Liver (tissue), 3 donors: ENCODE measurements around the gene CENPX.

Source experiments
- EGR1 ChIP-seq, 2 donors: IDR thresholded peaks; 2 replicates each; pipeline ENCODE4 v1.6.1; 2016 to 2018; ENCODE audit warnings: antibody characterized with exemption in 2 of 2, low read depth in 2 of 2
- HNF4A ChIP-seq, 2 donors: conservative IDR thresholded peaks; 2 replicates each; pipeline ENCODE4 v1.6.1; 2016; ENCODE audit warnings: antibody characterized with exemption in 2 of 2, mild to moderate bottlenecking in 2 of 2
- JUND ChIP-seq, 2 donors: IDR thresholded peaks; 2 replicates each; pipeline ENCODE4 v1.6.1; 2016; ENCODE audit warnings: antibody characterized with exemption in 2 of 2
- RAD21 ChIP-seq, 2 donors: IDR thresholded peaks; 2 replicates each; pipeline ENCODE4 v1.6.1; 2016; ENCODE audit warnings: antibody characterized with exemption in 2 of 2, mild to moderate bottlenecking in 2 of 2
- TF ChIP-seq, protein P1 (sequence below): IDR thresholded peaks from 2 replicates; pipeline ENCODE4 v1.6.1; 2016; ENCODE audit warnings: antibody characterized with exemption
- TF ChIP-seq, protein P2 (sequence below): fragments of 150-350 bp; IDR thresholded peaks from 2 replicates; pipeline ENCODE4 v1.5.1; 2017; ENCODE audit warnings: improper control_type of control experiment, low read depth, low read length; ENCODE audit not compliant: missing input control
- TF ChIP-seq, protein P3 (sequence below): IDR thresholded peaks from 2 replicates; pipeline ENCODE4 v1.6.1; 2016; ENCODE audit warnings: antibody characterized with exemption, mild to moderate bottlenecking
- TF ChIP-seq, protein P4 (sequence below): IDR thresholded peaks from 2 replicates; pipeline ENCODE4 v1.6.1; 2016; ENCODE audit warnings: antibody characterized with exemption
- donor health status: healthy.
- donor health status: healthy.

DNA sequence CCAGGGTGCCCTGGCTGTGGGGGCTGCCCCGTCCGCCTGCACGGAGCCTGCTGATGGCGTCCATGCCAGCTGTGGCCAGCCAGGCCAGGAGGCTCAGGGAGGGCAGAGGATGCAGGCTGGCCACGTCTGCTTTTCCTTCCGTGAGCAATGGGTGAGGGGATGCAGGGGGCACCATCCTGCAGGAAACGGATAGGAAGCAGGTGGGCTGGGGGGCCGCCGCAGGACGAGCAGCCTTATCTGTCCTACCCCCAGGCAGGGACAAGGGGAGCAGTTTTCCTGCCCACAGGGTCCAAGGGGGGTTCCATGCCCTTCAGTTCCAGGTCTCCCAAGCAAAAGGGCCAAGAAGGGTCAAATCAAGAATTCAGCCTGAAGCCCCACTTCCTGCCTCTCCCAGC is 36.2 kb upstream of the CENPX start:
- TF ChIP-seq, protein P1, sequence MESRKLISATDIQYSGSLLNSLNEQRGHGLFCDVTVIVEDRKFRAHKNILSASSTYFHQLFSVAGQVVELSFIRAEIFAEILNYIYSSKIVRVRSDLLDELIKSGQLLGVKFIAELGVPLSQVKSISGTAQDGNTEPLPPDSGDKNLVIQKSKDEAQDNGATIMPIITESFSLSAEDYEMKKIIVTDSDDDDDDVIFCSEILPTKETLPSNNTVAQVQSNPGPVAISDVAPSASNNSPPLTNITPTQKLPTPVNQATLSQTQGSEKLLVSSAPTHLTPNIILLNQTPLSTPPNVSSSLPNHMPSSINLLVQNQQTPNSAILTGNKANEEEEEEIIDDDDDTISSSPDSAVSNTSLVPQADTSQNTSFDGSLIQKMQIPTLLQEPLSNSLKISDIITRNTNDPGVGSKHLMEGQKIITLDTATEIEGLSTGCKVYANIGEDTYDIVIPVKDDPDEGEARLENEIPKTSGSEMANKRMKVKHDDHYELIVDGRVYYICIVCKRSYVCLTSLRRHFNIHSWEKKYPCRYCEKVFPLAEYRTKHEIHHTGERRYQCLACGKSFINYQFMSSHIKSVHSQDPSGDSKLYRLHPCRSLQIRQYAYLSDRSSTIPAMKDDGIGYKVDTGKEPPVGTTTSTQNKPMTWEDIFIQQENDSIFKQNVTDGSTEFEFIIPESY = no peak
- TF ChIP-seq, protein P2, sequence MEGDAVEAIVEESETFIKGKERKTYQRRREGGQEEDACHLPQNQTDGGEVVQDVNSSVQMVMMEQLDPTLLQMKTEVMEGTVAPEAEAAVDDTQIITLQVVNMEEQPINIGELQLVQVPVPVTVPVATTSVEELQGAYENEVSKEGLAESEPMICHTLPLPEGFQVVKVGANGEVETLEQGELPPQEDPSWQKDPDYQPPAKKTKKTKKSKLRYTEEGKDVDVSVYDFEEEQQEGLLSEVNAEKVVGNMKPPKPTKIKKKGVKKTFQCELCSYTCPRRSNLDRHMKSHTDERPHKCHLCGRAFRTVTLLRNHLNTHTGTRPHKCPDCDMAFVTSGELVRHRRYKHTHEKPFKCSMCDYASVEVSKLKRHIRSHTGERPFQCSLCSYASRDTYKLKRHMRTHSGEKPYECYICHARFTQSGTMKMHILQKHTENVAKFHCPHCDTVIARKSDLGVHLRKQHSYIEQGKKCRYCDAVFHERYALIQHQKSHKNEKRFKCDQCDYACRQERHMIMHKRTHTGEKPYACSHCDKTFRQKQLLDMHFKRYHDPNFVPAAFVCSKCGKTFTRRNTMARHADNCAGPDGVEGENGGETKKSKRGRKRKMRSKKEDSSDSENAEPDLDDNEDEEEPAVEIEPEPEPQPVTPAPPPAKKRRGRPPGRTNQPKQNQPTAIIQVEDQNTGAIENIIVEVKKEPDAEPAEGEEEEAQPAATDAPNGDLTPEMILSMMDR = no peak
- TF ChIP-seq, protein P3, sequence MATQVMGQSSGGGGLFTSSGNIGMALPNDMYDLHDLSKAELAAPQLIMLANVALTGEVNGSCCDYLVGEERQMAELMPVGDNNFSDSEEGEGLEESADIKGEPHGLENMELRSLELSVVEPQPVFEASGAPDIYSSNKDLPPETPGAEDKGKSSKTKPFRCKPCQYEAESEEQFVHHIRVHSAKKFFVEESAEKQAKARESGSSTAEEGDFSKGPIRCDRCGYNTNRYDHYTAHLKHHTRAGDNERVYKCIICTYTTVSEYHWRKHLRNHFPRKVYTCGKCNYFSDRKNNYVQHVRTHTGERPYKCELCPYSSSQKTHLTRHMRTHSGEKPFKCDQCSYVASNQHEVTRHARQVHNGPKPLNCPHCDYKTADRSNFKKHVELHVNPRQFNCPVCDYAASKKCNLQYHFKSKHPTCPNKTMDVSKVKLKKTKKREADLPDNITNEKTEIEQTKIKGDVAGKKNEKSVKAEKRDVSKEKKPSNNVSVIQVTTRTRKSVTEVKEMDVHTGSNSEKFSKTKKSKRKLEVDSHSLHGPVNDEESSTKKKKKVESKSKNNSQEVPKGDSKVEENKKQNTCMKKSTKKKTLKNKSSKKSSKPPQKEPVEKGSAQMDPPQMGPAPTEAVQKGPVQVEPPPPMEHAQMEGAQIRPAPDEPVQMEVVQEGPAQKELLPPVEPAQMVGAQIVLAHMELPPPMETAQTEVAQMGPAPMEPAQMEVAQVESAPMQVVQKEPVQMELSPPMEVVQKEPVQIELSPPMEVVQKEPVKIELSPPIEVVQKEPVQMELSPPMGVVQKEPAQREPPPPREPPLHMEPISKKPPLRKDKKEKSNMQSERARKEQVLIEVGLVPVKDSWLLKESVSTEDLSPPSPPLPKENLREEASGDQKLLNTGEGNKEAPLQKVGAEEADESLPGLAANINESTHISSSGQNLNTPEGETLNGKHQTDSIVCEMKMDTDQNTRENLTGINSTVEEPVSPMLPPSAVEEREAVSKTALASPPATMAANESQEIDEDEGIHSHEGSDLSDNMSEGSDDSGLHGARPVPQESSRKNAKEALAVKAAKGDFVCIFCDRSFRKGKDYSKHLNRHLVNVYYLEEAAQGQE = no peak
- no peak for TF ChIP-seq RAD21 (IDR thresholded peaks at IDR 0.05)
- no peak for TF ChIP-seq EGR1 (IDR thresholded peaks at IDR 0.05; ENCODE audit: low read depth in 2 of 2)
- no peak for TF ChIP-seq HNF4A (conservative IDR thresholded peaks at IDR 0.05)
- TF ChIP-seq JUND (IDR thresholded peaks at IDR 0.05) = no peak
- TF ChIP-seq, protein P4, sequence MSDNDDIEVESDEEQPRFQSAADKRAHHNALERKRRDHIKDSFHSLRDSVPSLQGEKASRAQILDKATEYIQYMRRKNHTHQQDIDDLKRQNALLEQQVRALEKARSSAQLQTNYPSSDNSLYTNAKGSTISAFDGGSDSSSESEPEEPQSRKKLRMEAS = no peak
